NCI-H446 (cell line): Measurements from ENCODE around the gene SLC6A6.

Experiments used
- DNase-seq, 2 experiments: peaks; one replicate each; lab custom pipeline; 2025; lab: John Stamatoyannopoulos, UW

Gene SLC6A6

GRCh38 chr3:14402304-14402811 is at the start of gene SLC6A6:
Gene SLC6A6 (plus strand): TSS chr3:14402606. CDS start chr3:14443635, 41,029 bp downstream.
- peak; percentile 2 to 77 for DNase-seq

- no peak for DNase-seq
Observed at GRCh38 chr3:14353502-14353901, 48.9 kb upstream of the SLC6A6 start.

DNA sequence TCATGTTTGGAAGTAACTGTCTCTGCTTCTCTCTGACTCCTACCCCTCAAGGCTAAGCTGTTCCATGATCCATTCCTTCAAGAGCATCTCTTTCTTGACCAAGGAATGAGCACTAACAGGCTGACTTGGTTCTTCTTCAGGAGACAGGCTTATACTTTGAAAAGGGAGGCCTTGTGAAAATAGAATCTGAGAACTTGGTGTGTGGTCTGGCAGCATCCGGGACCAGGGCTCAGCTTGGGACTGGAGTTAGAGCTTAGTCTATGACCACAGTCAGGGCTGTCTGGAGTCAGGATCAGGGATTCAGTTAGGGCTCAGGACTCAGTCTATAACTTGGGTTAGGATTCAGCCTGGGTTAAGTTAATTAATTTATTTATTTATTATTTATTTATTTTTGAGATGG is 44.9 kb upstream of the SLC6A6 start:
- DNase-seq = no peak

DNA sequence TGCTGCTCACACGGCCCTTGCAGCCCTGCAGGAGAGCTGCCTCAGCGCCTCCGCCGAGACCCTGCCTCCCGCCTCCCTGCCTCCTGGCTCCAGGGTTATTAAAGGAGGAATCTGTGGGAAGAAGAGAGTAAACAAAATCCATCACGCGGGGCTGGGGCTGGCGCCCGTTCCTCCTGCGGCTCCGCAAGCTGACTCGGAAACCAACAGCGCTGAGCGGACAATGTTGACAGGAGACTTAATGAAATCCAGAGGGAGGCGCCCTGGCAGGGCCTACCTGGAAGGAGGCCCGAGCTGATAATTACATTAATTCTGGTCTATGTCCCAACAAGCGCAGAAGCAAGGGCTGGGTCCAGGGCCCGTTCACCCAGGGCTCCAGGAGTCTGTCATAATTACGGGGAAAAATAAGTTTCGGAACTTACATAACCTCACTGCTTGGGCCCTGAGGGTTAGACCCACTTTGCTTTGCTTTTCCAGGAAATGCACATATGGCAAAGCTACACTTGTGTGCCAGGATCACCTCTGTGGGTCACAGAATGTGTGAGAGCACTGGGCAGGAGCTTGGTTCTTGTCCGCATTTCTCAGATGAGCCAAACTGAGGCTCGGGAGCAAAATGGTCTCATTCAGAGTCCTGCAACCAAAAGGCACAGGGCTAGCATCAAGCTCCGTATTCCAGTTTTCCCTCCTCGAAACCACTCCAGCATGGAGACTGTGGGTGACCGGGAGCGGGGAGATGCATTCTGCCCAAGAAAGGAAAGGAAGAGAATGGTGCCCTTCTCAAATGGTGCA is 43.8 kb upstream of the SLC6A6 start:
- peak in 1 of 2 experiments; percentile 50 for DNase-seq

DNA sequence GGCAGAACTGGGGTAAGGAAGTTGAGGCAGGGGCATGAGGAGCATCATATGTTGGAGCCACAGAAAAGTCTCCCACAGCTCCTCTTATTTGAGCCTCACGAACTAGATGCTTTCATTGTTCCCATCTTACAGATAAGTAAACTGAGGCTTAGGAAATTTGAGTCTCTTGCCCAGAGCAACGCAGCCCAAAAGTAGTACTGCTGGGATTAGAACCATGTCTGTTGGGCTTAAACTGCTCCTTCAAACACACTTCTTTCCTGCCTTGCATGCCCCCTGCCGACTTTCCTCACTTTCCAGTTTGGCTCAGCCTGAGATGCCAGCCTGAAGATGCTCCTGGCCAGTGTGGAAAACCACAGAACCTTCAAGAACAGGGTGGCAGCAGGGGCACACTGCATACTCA is 43.1 kb upstream of the SLC6A6 start:
- DNase-seq = no peak

GRCh38 chr3:14360123-14360881 is 42.1 kb upstream of the SLC6A6 start:
- no peak for DNase-seq

DNA sequence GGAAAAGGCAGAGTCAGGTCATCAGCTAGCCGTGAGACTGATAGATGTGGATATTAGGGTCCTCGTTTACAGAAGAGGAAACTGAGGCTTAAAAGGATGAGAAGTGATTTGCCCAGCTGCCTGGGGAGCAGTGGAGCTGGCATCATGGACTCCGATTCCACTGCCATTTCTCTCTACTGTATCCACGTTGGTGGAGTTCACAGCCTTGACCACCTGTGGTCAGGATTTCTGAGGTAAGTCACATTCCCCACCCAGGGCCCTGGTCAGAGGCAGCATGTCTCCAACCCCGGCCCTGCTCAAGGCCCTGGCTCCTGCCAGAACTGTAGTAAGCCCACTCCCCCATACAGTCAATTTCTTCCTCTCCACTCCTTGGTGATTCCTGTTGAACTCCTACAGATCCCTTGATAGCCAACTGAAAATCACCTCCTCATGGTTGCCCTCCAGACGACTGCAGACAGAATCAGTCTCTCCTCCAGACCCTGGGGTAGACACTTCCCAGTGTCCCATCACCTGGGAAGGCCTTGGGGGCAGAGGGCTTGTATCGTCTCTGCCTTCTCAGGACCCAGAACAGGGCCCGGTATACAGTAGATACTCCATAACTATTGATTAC is 41.2 kb upstream of the SLC6A6 start:
- no peak for DNase-seq

- no peak for DNase-seq
Observed at GRCh38 chr3:14362890-14363289, 39.5 kb upstream of the SLC6A6 start.

GRCh38 chr3:14363379-14363778 is 39.0 kb upstream of the SLC6A6 start:
- DNase-seq = no peak

GRCh38 chr3:14363991-14364390 is 38.4 kb upstream of the SLC6A6 start:
- no peak for DNase-seq

DNA sequence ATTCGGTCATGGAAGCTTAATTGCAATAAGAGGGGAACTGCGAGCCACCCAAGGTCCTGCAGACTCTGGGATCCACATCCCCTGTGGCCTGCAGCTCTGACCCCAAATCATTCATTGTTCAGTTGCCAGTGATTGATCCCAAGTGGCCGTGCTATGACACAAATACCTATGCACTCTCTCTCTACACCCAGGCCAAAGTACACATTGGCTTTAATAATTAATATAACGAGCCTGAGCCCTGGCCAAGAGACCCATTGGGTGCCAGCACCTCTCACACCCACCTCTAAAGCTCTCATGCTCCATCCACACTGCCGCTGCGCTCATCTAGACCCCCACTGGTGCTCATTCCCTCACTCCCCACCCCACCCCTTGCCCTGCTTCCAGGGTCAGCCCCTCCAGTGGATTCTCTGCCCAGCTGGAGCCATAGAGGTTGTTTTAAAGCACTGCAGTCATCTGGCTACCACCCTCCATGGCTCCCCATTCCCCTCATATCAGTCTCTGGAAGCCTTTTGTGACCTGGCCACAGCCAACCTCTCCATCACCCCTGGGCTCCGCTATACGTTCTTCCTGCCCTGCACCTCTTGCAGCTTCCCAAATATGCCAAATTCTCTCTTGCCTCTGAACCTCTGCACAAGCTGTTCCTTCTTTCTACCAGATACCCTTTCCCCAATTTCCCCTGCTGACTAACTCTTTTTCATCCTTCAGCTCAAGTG is 37.7 kb upstream of the SLC6A6 start:
- no peak for DNase-seq

GRCh38 chr3:14366248-14366647 is 36.2 kb upstream of the SLC6A6 start:
- DNase-seq = no peak

DNA sequence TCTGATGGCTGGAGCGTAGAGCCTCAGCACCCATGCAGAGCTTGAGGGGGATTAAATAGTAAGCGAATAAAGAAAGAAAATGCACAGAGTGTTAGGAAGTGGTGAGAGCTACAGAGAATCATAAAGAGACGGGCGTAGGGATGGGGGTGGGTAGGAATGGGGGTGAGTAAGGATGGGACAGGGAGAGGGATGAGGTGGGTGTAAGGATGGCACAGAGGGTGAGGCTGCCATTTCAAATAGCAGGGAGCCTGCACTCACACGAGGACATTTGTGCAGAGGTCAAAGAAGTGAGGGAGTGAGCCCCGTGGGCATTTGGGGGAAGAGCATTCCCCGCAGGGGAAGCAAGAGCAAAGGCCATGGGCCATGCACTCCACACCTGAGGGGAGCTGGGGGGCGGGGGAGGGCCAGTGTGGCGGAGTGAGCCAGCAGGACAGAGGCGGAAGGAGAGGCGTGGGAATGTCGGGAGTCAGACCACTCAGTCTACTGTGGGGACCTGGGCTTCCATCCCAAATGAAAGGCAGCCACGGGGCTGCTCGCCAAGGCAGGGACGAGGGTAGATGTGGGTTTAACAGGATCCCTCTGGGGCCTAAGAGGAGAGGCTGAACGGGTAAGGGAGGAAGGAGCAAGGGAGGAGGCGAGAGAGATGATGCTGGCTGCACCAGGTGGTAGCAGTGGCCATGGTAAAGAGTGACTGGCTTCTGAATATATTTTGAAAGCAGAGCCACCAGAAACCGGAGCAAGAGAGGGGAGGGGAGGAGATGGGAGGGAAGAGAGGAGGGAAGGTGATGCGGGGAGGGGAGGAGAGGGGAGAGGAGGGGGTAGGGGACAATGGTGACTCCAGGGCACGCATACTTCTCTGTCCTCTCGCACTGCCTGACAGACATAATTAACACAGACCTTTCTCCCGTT is 35.2 kb upstream of the SLC6A6 start:
- DNase-seq = no peak

DNA sequence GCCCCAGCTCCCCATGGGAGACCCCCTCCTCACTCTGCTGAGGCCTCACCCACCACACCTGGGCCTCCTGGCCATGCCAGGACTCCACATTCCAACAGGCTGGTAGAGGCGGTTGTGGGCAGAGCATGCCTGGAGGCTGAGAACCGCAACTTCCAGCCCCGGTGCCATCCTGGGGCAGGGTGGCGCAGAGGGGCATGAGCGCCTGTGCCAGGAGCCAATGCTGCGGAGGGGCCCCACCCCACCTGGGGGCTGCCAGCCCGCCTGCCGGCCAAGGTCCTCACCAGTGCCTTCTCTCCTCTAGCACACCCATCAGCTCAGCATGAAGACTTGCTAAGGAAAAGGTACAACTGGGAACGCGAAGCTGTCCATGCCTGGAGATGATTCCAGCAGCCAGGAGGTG is 34.3 kb upstream of the SLC6A6 start:
- no peak for DNase-seq

GRCh38 chr3:14368885-14369284 is 33.5 kb upstream of the SLC6A6 start:
- DNase-seq = no peak

- no peak for DNase-seq
Observed at GRCh38 chr3:14369675-14370669, 32.4 kb upstream of the SLC6A6 start.

- DNase-seq = no peak
Observed at GRCh38 chr3:14370720-14371572, 31.5 kb upstream of the SLC6A6 start.

GRCh38 chr3:14371573-14372474 is 30.6 kb upstream of the SLC6A6 start:
- no peak for DNase-seq
